Type B pancreatic cell (in vitro differentiated cells): ENCODE measurements around the gene CARD9. TPM values are rescaled to one million over a fixed set of nuclear protein-coding genes. Genes with fewer than 3 reads are reported as not detected.

ENCODE experiments used
- DNase-seq: peaks from one replicate; pipeline ENCODE4 v3.0.0; 2021; ENCODE audit warnings: mixed read lengths; ENCODE audit not compliant: unreplicated experiment; ENCODE audit errors: extremely low spot score
- H3K27ac Mint-ChIP-seq: 2 replicates; pipeline ENCODE4 v1.8.0; 2021; ENCODE audit warnings: mild to moderate bottlenecking, mixed read lengths
- H3K27me3 Mint-ChIP-seq: 2 replicates; pipeline ENCODE4 v1.8.0; 2021; ENCODE audit warnings: mixed read lengths
- H3K36me3 Mint-ChIP-seq: 2 replicates; pipeline ENCODE4 v1.8.0; 2021; ENCODE audit warnings: mixed read lengths
- H3K4me1 Mint-ChIP-seq: one replicate; pipeline ENCODE4 v1.8.0; 2021; ENCODE audit warnings: mixed read lengths; ENCODE audit not compliant: unreplicated experiment
- H3K4me3 Mint-ChIP-seq: 2 replicates; pipeline ENCODE4 v1.8.0; 2021; ENCODE audit warnings: mild to moderate bottlenecking, mixed read lengths
- H3K9me3 Mint-ChIP-seq: 2 replicates; pipeline ENCODE4 v1.8.0; 2021; ENCODE audit warnings: mixed read lengths
- total RNA-seq: library from RNA; stranded (reverse); gene quantifications from 2 replicates; pipeline ENCODE4 v1.2.1, GENCODE V29; 2021; ENCODE audit warnings: low replicate concordance
- TF ChIP-seq, protein P1 (sequence below): fragments of 200-600 bp; sonication (generic); conservative IDR thresholded peaks from 2 replicates; pipeline ENCODE4 v1.5.0; 2021; ENCODE audit warnings: antibody characterized with exemption, mild to moderate bottlenecking

CARD9 gene
- total RNA-seq, 1 donor from 2014 or later: 2.6 TPM

DNA sequence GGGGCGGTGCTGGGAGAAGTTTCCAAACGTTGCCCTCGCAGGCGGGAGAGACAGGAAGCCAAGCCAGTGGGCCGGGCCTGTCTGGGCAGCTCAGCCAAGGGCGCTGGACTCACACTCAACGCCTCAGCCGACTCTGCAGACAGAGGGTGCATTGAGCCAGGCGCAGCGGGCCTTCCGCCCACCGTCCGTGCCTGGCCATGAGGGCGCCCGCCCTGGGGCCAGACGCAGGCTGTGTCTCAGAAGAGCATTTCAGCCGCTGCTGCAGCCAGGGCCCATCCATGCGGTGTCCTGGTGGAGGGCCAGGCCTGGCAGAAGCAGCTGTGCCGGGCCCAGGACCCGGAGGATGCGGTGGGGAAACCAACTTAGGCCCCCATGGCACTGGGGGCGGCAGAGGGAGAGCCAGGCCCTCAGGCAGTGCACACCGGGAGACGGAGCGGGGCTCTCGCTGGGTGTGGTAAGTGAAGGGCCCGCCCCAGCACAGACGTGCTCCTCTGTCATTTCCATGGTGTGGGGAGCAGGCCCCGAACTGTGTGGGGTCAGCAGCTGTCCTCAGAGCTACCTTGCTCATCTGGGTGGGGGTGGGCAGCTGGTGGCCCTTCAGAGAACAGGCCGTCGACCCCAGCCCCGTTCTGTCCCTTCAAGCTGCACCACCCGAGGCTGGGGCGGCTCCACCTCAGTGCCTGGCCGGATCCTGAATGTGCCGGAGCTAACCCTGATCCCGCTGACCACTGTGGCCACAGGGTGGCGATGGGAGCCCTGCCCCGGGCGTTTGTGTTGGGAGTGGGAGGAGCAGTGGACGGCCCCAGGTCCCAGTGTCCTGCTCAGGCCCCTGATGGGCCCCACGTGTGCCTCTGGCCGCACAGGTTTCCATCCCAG lies 27.9 kb downstream of the CARD9 start:
- Mint-ChIP-seq H3K36me3 (no peaks in the 10 kb centered on the region), H3K4me3 (no peak overlapping the region), H3K27me3 (no peaks in the 10 kb centered on the region), H3K27ac (peak overlapping the region; percentile 73), H3K4me1 (no peaks in the 10 kb centered on the region), H3K9me3 (no peaks in the 10 kb centered on the region)
- TF ChIP-seq, protein P1, sequence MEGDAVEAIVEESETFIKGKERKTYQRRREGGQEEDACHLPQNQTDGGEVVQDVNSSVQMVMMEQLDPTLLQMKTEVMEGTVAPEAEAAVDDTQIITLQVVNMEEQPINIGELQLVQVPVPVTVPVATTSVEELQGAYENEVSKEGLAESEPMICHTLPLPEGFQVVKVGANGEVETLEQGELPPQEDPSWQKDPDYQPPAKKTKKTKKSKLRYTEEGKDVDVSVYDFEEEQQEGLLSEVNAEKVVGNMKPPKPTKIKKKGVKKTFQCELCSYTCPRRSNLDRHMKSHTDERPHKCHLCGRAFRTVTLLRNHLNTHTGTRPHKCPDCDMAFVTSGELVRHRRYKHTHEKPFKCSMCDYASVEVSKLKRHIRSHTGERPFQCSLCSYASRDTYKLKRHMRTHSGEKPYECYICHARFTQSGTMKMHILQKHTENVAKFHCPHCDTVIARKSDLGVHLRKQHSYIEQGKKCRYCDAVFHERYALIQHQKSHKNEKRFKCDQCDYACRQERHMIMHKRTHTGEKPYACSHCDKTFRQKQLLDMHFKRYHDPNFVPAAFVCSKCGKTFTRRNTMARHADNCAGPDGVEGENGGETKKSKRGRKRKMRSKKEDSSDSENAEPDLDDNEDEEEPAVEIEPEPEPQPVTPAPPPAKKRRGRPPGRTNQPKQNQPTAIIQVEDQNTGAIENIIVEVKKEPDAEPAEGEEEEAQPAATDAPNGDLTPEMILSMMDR: peak; percentile 68
- no peak for DNase-seq

DNA sequence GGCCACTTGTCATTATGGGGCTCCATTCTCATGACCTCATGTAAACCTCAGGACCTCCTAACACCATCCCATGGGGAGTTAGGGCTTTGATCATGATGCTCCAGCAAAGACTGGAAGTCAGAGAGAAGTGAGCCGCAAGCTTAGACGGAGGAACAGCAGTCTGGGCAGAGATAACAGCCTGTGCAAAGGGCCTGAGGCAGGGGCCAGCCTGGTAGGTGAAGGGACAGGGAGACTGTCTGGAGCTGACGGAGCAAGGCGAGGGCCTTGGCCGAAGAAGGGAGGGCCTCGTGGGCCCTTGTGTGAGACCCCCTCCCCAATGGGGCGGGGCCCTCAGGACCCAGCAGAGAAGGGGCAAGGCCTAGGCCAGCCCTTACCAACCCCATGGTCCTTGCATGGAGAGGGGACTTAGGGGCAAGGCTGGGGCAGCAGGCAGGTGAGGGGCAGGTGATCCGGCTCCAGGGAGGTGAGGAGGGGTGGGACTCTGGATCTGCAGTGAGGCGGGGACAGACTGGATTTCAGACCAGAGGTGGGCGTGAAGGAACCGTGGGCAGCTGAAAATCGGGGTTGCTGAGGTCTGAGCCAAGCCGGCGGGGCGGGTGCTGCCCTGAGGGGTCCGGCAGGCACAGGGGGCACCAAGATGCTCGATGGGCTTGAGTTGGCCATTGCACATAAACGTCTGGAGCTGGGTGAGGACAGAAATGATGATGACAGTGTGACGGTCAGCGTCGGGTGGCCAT lies 28.8 kb downstream of the CARD9 start:
- Mint-ChIP-seq H3K4me1 (no peaks in the 10 kb centered on the region), H3K9me3 (no peaks in the 10 kb centered on the region), H3K4me3 (no peak overlapping the region), H3K27me3 (no peaks in the 10 kb centered on the region), H3K27ac (peak overlapping the region; percentile 73), H3K36me3 (no peaks in the 10 kb centered on the region)
- TF ChIP-seq, protein P1: no peak
- no peak for DNase-seq

DNA sequence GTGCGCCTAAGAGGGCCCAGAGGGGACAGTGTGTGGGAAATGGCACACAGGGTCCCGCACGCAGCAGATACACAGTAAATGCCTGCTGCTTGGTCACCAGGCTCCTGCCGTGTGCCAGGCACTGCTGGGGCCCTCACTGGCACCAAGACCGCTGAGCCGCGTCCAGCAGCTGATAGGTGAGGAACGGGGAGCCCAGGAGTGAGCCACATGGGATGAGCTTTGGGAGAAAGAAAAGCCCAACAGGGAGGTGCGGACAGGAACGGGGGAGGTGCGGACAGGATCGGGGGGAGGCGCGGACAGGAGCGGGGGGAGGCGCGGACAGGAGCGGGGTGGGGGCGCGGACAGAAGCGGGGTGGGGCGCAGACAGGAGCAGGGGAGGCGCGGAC lies 29.6 kb downstream of the CARD9 start:
- no peak overlapping the region for H3K27ac Mint-ChIP-seq
- H3K4me1 Mint-ChIP-seq: peaks cover 5% of the 10 kb centered on the region
- no peaks in the 10 kb centered on the region for H3K9me3 Mint-ChIP-seq
- TF ChIP-seq, protein P1: no peak
- H3K36me3 Mint-ChIP-seq: peaks cover 4% of the 10 kb centered on the region
- no peak for DNase-seq
- no peaks in the 10 kb centered on the region for H3K27me3 Mint-ChIP-seq
- H3K4me3 Mint-ChIP-seq: no peak overlapping the region

DNA sequence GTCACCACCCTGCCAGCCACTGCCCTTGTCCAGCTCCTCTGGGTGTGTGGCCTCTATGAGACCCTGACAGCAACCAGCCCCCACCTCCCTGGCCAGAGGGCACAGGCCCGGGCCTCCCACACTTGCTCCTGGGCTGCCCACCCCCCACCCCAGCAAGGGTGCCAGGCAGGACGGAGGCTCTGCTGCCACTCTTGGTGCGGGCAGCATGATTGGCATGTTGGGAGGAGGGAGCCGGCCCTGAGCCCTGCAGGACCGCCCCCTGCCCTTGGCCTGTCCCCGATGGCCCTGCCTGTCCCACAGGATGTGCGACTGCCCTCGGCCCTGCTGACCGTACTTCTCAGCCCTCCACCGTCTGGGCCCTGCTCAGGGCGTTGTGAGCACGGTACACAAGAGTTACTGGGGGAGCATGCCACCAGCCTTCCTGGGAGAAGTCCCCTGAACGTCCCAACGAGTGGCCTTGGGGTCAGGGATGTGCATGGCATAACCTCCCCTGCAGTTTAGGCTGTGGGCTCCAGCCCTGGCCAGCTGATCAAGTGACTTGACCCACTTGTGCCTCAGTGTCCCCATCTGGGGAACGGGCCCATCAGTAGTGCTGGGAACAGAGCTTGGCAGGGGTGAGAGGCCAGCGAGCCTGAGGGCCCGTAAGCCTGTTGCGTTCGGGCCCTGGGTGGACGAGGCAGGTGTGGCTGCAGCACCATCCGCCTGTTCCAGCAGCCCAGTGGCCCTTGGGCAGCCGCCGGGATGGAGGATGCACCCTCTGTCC lies 30.2 kb downstream of the CARD9 start:
- H3K27ac Mint-ChIP-seq: peak overlapping the region; percentile 58
- H3K27me3 Mint-ChIP-seq: no peaks in the 10 kb centered on the region
- TF ChIP-seq, protein P1: no peak
- peaks cover 5% of the 10 kb centered on the region for H3K4me1 Mint-ChIP-seq
- DNase-seq: no peak
- peak overlapping the region; percentile 83 for H3K4me3 Mint-ChIP-seq
- peaks cover 4% of the 10 kb centered on the region for H3K36me3 Mint-ChIP-seq
- no peaks in the 10 kb centered on the region for H3K9me3 Mint-ChIP-seq

DNA sequence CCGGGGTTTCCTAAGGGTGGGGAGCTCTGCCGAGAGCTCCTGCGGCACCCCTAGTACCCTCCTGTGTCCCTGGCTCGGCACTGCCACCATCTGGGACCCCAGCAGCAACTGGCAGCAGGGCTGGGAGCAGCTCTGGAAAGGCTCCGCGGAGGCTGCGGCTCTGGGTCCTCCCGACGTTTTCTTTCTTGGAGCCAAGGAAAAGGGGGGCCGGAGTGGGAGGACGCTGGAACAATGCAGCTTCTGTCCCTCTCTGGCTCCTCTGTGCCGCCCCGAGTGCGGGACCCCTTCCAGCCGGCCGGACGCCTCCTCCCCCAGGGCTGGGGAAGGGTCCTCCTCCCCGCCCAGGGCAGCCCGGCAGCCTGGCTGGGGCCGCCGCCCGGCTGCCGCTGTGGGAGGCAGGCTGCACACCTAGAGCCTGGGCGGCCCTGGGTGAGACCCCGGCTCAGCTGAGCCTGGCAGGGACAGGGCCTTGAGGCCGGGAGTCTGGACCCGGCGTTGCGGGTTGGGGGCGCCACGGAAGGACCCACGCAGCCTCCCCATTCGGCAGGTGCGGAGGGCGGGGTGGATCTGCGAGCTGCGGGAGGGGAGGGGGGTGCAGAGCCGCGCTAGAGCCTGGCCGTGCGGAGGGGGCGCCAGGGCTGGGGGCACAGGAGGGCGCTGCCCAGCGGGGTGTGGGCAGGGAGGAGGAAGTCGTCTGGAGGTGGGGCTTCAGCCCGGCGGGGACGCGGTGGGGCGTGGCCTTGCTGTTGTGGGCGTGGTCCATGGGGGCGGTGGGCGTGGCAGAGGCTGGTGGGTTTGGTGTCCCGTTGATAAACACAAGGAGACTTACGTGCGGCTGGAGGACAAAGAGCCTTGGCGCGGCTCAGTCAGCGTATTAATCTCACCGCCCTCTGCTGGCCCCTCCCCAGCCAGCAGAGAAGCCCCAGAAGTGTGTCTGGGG lies 31.0 kb downstream of the CARD9 start:
- H3K4me3 Mint-ChIP-seq: peak overlapping the region; percentile 83
- H3K27me3 Mint-ChIP-seq: no peaks in the 10 kb centered on the region
- peak overlapping the region; percentile 58 for H3K27ac Mint-ChIP-seq
- H3K4me1 Mint-ChIP-seq: peaks cover 5% of the 10 kb centered on the region
- DNase-seq: peak; percentile 91
- H3K9me3 Mint-ChIP-seq: no peaks in the 10 kb centered on the region
- H3K36me3 Mint-ChIP-seq: peaks cover 4% of the 10 kb centered on the region
- TF ChIP-seq, protein P1: no peak
